GM10266 (cell line): ENCODE results near the gene HMG20B.

ENCODE experiments used
- DNase-seq: peaks from one replicate; pipeline ENCODE4 v3.0.0; 2012; ENCODE audit errors: extremely low spot score
- TF ChIP-seq, protein P1 (sequence below): IDR thresholded peaks from 2 replicates; pipeline ENCODE4 v1.5.1; 2012; ENCODE audit warnings: mild to moderate bottlenecking, low read depth; ENCODE audit not compliant: control insufficient read depth, insufficient read depth; ENCODE audit errors: missing control alignments

HMG20B gene

DNA sequence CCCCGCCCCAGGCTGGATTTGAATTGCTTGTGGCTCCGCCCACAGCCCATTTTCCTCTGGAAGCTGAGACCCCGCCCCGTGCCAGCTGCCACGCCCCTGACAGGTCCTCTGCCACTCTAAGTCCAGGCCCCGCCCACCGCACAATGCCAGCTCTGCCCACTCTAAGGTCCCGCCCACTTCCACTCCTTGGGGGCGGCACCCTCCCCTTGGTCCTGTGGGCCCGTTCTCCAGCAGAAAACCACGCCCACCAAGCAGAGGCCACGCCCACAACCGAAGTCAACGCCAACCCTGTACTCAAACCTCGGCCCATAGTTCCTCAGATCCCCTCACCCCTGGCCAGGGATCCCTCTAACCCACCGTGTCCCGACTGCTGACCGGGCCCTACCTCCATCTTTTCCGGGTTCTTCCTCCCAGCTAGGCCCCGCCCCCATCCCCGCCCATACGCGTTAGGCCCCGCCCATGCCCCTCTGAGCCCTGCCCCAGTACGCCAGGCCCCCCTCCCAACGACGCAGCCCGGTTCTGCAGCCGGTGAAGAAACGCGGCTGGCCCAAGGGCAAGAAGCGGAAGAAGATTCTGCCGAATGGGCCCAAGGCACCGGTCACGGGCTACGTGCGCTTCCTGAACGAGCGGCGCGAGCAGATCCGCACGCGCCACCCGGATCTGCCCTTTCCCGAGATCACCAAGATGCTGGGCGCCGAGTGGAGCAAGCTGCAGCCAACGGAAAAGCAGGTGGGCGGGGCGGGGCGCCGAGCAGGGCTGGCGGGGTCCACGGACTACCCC is 1.3 kb downstream of the HMG20B start:
- peak; percentile 97 for DNase-seq
- TF ChIP-seq, protein P1, sequence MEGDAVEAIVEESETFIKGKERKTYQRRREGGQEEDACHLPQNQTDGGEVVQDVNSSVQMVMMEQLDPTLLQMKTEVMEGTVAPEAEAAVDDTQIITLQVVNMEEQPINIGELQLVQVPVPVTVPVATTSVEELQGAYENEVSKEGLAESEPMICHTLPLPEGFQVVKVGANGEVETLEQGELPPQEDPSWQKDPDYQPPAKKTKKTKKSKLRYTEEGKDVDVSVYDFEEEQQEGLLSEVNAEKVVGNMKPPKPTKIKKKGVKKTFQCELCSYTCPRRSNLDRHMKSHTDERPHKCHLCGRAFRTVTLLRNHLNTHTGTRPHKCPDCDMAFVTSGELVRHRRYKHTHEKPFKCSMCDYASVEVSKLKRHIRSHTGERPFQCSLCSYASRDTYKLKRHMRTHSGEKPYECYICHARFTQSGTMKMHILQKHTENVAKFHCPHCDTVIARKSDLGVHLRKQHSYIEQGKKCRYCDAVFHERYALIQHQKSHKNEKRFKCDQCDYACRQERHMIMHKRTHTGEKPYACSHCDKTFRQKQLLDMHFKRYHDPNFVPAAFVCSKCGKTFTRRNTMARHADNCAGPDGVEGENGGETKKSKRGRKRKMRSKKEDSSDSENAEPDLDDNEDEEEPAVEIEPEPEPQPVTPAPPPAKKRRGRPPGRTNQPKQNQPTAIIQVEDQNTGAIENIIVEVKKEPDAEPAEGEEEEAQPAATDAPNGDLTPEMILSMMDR = no peak

DNA sequence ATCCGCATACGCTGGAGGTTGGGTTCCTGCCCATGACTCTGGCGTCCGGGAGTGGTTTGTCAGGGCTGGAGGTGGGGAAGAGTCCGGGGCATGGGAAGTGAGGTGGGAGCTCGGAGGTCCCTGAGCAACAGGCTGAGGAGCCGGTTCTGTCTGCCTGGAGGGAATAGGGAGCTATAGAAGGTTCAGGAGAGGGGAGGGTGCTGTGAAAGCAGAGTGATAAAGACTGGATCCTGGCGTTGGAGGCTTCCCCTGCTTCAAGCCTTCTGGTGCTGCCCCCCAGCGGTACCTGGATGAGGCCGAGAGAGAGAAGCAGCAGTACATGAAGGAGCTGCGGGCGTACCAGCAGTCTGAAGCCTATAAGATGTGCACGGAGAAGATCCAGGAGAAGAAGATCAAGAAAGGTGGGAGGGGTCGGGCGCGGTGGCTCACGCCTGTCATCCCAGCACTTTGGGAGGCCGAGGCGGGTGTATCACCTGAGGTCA is 2.6 kb downstream of the HMG20B start:
- no peak for DNase-seq
- TF ChIP-seq, protein P1 = no peak

DNA sequence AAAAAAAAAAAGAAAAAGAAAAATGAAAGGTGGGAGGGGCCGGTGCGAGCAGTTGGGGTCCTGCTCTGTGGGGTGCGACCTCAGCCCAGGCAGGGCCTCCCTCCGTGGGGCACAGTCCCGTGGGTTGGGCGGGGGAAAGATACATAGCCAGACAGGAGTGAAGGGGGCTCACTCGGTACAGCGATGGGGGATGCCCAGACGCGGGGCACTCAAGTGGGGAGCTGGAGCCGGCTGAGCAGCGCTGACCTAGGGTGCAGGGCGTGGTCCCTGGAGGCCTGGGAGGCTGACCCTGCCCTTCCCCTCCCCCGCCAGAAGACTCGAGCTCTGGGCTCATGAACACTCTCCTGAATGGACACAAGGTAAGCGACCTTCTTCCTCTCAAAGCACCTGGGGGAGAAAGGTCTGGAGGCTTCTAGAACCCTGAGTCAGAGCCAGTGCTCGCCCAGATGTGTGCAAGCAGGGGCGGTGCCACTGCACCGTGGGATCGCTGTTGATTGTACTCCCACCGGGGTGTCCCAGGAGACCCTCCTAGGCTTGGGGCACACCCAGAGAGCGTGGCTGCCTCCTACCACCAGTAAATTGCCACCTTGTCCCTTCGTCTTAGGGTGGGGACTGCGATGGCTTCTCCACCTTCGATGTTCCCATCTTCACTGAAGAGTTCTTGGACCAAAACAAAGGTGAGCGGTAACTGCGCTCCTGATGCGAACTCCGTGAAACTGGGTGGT is 3.4 kb downstream of the HMG20B start:
- DNase-seq = no peak

DNA sequence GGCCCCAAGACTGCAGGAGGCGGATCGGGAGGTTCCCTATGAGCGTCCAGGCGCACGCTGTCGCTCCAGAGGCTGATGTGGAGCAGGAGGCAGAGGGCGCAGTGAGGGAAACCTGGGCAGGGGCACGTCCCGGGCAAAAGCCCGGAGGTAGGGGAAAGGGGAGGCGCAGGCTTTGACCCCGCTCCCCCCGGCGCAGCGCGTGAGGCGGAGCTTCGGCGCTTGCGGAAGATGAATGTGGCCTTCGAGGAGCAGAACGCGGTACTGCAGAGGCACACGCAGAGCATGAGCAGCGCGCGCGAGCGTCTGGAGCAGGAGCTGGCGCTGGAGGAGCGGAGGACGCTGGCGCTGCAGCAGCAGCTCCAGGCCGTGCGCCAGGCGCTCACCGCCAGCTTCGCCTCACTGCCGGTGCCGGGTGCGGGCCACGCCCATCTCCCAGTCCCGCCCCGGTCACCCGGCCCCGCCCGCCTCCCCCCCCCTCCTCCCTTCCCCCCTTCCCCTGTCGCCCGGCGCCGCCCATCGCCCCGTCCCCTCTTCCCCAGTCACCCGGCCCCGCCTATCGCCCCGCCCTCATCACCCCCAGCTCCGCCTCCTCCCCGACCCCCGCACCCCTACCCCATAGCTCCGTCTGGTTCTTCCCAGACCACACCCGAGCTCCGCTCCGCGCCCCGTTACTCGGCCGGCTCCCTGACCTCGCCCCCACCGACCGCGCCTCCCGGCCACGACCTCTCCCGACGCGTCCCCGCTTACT is 4.1 kb downstream of the HMG20B start:
- no peak for DNase-seq
- TF ChIP-seq, protein P1 = no peak

More for the DNA sequence above, 3.4 kb downstream of the HMG20B start:
- TF ChIP-seq, protein P1 = no peak

DNA sequence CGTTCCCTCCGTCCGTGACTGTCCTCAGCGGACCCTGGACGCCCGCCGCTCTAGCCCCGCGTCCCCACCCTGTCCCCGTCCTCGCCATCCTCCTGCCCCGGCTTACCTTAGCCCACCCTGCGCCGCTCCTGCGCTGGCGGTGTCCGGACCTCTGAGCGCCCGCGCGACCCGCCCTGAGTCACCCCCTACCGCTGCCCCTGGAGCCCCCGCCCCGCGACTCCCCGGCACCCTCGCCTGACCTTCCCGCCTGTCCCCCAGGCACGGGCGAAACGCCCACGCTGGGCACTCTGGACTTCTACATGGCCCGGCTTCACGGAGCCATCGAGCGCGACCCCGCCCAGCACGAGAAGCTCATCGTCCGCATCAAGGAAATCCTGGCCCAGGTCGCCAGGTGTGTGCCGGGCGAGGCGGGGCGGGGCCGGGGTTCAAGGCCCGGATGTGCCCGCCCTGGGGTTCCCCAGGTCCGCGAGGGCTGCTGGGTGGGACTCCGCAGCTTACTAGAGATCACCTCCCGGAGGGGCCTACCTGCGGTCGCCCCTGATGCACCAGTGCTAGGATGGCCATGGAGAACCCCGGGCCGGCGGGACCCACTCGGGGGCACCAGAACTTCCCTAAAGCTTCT is 5.1 kb downstream of the HMG20B start:
- TF ChIP-seq, protein P1 = no peak
- DNase-seq = no peak

DNA sequence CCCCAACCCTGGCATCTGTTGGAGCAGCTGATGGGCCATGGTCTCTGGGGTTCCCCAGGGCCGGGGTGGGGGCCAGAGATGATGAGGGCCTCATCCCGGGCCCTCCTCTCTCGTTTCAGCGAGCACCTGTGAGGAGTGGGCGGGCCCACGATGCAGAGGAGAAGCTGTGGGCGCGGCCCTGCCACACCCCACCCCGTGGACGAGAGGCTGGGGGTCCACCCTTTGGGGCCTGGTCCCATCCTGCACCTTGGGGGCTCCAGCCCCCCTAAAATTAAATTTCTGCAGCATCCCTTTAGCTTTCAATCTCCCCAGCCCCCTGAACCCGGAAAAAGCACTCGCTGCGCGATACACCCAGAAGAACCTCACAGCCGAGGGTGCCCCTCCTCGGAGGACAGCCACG is 5.6 kb downstream of the HMG20B start:
- TF ChIP-seq, protein P1 = no peak
- DNase-seq = no peak
